Measurements from ENCODE around the gene PRPF40B. TPM values are rescaled to one million over a fixed set of nuclear protein-coding genes. Genes with fewer than 3 reads are reported as not detected.

The PRPF40B gene
- total RNA-seq, 1 donor from 2014 or later: 18.1 TPM

- Histone ChIP-seq H3K4me3 (no peak overlapping the region), H3K27me3 (no peaks in the 10 kb centered on the region), H4K20me1 (ENCODE audit: low read depth) (no peaks in the 10 kb centered on the region), H3K36me3 (no peaks in the 10 kb centered on the region), H3F3A (ENCODE audit: low read depth) (no peaks in the 10 kb centered on the region), H3K27ac (no peak overlapping the region), H3K9me3 (ENCODE audit: low read depth) (no peaks in the 10 kb centered on the region), H3K4me1 (no peaks in the 10 kb centered on the region), H2AFZ (replicated peaks) (no peak overlapping the region), H3K9ac (no peak overlapping the region), H3K4me2 (no peak overlapping the region), H3K79me2 (ENCODE audit: low read depth) (no peaks in the 10 kb centered on the region)
- peaks cover 30% of the 10 kb centered on the region for H3K36me3 Mint-ChIP-seq
- DNase-seq (ENCODE audit: low spot score): no peak
- H3K9me3 Mint-ChIP-seq: no peaks in the 10 kb centered on the region
- H3K4me3 Mint-ChIP-seq: no peak overlapping the region
- H3K4me1 Mint-ChIP-seq: peaks cover 5% of the 10 kb centered on the region
- TF ChIP-seq EZH2 (IDR thresholded peaks at IDR 0.05) (no peak), EZH2phosphoT487 (IDR thresholded peaks at IDR 0.05) (no peak)
- TF ChIP-seq, protein P1, sequence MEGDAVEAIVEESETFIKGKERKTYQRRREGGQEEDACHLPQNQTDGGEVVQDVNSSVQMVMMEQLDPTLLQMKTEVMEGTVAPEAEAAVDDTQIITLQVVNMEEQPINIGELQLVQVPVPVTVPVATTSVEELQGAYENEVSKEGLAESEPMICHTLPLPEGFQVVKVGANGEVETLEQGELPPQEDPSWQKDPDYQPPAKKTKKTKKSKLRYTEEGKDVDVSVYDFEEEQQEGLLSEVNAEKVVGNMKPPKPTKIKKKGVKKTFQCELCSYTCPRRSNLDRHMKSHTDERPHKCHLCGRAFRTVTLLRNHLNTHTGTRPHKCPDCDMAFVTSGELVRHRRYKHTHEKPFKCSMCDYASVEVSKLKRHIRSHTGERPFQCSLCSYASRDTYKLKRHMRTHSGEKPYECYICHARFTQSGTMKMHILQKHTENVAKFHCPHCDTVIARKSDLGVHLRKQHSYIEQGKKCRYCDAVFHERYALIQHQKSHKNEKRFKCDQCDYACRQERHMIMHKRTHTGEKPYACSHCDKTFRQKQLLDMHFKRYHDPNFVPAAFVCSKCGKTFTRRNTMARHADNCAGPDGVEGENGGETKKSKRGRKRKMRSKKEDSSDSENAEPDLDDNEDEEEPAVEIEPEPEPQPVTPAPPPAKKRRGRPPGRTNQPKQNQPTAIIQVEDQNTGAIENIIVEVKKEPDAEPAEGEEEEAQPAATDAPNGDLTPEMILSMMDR (IDR thresholded peaks at IDR 0.05): no peak
- H3K27ac Mint-ChIP-seq: no peak overlapping the region
- no peaks in the 10 kb centered on the region for H3K27me3 Mint-ChIP-seq (ENCODE audit: insufficient read depth, low read depth)
These were observed 22.0 kb downstream of the PRPF40B start for GRCh38 chr12:49645146-49646039.

GRCh38 chr12:49646331-49646830, 23.0 kb downstream of the PRPF40B start:
- Histone ChIP-seq H3K27me3 (no peaks in the 10 kb centered on the region), H3K79me2 (ENCODE audit: low read depth) (no peaks in the 10 kb centered on the region), H3F3A (ENCODE audit: low read depth) (no peaks in the 10 kb centered on the region), H3K27ac (no peak overlapping the region), H3K36me3 (no peaks in the 10 kb centered on the region), H3K4me1 (no peaks in the 10 kb centered on the region), H3K9me3 (ENCODE audit: low read depth) (no peaks in the 10 kb centered on the region), H3K9ac (no peak overlapping the region), H2AFZ (replicated peaks) (no peak overlapping the region), H3K4me2 (no peak overlapping the region), H3K4me3 (no peak overlapping the region), H4K20me1 (ENCODE audit: low read depth) (no peaks in the 10 kb centered on the region)
- Mint-ChIP-seq H3K4me1 (peaks cover 5% of the 10 kb centered on the region), H3K36me3 (peaks cover 28% of the 10 kb centered on the region), H3K27ac (no peak overlapping the region), H3K9me3 (no peaks in the 10 kb centered on the region), H3K4me3 (no peak overlapping the region), H3K27me3 (ENCODE audit: insufficient read depth, low read depth) (no peaks in the 10 kb centered on the region)
- no peak for DNase-seq (ENCODE audit: low spot score)
- TF ChIP-seq EZH2 (IDR thresholded peaks at IDR 0.05) (no peak), EZH2phosphoT487 (IDR thresholded peaks at IDR 0.05) (no peak)
- TF ChIP-seq, protein P1 (IDR thresholded peaks at IDR 0.05): no peak

GRCh38 chr12:49646871-49647654, 23.7 kb downstream of the PRPF40B start:
- Histone ChIP-seq H3K9me3 (ENCODE audit: low read depth) (no peaks in the 10 kb centered on the region), H3F3A (ENCODE audit: low read depth) (peaks cover 1% of the 10 kb centered on the region), H2AFZ (replicated peaks) (no peak overlapping the region), H4K20me1 (ENCODE audit: low read depth) (no peaks in the 10 kb centered on the region), H3K27me3 (no peaks in the 10 kb centered on the region), H3K4me2 (no peak overlapping the region), H3K9ac (no peak overlapping the region), H3K36me3 (no peaks in the 10 kb centered on the region), H3K4me3 (no peak overlapping the region), H3K4me1 (peaks cover 4% of the 10 kb centered on the region), H3K27ac (no peak overlapping the region), H3K79me2 (ENCODE audit: low read depth) (no peaks in the 10 kb centered on the region)
- peaks cover 31% of the 10 kb centered on the region for H3K36me3 Mint-ChIP-seq
- TF ChIP-seq EZH2phosphoT487 (IDR thresholded peaks at IDR 0.05): no peak
- no peak for TF ChIP-seq EZH2 (IDR thresholded peaks at IDR 0.05)
- TF ChIP-seq, protein P1 (IDR thresholded peaks at IDR 0.05): no peak
- H3K4me1 Mint-ChIP-seq: peaks cover 10% of the 10 kb centered on the region
- no peak for DNase-seq (ENCODE audit: low spot score)
- H3K9me3 Mint-ChIP-seq: no peaks in the 10 kb centered on the region
- no peak overlapping the region for H3K27ac Mint-ChIP-seq
- no peak overlapping the region for H3K4me3 Mint-ChIP-seq
- H3K27me3 Mint-ChIP-seq (ENCODE audit: insufficient read depth, low read depth): no peaks in the 10 kb centered on the region

Measured in neural progenitor cell (in vitro differentiated cells).